ENCODE measurements around the gene ATP13A5.

ATP13A5 gene, protein sequence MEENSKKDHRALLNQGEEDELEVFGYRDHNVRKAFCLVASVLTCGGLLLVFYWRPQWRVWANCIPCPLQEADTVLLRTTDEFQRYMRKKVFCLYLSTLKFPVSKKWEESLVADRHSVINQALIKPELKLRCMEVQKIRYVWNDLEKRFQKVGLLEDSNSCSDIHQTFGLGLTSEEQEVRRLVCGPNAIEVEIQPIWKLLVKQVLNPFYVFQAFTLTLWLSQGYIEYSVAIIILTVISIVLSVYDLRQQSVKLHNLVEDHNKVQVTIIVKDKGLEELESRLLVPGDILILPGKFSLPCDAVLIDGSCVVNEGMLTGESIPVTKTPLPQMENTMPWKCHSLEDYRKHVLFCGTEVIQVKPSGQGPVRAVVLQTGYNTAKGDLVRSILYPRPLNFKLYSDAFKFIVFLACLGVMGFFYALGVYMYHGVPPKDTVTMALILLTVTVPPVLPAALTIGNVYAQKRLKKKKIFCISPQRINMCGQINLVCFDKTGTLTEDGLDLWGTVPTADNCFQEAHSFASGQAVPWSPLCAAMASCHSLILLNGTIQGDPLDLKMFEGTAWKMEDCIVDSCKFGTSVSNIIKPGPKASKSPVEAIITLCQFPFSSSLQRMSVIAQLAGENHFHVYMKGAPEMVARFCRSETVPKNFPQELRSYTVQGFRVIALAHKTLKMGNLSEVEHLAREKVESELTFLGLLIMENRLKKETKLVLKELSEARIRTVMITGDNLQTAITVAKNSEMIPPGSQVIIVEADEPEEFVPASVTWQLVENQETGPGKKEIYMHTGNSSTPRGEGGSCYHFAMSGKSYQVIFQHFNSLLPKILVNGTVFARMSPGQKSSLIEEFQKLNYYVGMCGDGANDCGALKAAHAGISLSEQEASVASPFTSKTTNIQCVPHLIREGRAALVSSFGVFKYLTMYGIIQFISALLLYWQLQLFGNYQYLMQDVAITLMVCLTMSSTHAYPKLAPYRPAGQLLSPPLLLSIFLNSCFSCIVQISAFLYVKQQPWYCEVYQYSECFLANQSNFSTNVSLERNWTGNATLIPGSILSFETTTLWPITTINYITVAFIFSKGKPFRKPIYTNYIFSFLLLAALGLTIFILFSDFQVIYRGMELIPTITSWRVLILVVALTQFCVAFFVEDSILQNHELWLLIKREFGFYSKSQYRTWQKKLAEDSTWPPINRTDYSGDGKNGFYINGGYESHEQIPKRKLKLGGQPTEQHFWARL

DNA sequence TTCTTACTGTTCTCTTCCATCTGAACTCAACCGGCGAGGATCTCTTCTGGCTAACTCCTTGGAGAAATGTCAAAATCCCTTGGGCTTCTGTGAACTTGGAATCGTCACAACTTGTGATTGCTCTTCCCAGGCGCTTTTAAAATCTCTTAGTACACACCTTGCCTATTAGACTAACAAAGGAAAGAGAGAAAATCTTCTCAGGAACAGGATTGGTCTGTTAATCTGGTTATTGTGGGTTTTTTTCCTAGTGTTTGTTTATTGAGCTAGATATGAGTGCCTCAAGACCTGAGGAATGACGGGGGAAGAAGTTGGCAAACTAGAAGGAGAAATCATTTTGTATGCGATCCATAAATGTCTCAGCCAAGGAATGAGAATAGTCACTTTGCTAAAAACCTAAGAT is at the start of gene ATP13A5:
TSS of gene ATP13A5 (minus strand) at position 48 of the 400 bp plus-strand sequence. CDS start at position 20, 28 bp downstream.
- DNase-seq, result no peak

- no peak for DNase-seq
Measured at GRCh38 chr3:193418576-193419373, 40.2 kb upstream of the ATP13A5 start.

DNA sequence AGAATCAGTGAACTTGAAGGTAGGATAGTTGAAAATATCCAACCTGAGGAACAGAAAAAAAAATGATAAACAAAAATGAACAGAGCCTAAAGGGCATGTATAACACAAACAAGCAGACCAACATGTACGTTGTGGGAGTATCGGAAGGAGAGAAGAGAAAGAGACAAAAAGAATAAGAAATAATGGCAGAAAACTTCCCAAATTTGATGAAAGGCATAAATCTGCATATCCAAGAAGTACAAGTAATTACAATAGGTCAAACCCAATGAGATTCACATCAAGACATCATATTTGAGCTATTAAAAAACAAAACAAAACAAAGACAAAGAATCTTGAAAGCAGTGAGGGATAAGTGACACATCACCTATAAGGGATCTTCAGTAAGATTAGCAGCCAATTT is 38.1 kb upstream of the ATP13A5 start:
- DNase-seq, result no peak

DNA sequence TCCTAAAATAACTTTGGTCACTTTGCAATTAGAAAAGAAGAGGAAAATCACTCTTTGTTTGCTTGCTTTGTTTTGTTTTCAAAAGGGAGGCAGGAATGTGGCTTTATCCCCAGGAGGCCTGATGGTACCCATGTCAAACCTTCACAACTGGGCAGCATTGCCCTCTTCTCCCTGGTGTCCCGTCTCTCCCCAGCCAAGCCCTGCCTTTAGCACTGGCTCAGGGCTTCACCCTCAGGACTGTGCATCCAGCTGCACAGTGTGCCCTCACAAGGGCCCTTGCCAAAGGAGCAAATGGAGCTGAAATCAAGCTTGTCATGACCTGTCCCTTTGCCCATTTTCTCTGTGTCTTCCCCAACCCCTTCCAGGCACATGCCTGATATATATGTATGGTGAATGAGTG is 29.1 kb upstream of the ATP13A5 start:
- no peak for DNase-seq

DNA sequence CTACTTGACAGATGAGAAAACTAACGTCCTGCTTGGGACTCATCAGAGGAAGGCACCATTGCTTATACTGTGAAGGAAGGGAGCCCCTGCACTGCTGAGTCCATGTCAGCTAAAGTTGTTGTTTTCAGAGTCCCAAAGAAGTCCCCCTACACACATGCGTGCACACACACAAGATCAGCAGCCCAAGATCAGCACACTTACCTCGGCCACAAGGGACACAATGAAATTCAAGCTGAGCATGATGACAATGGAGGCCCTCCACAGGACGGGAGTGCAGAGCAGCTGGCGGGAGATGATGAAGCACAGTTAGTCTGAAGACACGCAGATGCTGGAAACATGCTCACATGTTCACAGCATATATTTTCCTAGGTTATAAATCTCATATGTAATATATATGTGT is 28.6 kb upstream of the ATP13A5 start:
- no peak for DNase-seq

- DNase-seq, result no peak
Measured at GRCh38 chr3:193403307-193403706, 24.8 kb upstream of the ATP13A5 start.

DNA sequence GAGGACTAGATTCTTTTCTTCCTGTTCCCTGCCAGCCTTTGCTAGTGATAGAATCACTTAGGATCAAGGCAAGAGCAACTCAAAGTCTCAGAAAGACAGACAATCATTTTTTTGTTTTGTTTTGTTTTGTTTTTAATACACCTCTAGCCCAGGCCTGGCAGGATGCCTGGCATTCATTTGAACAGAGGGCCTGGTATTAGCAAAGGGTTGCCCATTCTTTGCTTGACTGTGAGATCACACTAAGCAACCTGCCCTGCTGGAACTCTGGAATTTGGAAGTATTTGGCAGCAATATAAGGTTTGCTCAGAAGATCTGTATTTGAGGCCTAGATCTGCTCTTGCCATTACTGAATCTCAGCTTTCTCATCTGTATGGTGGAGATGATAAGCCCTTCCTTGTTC is 21.8 kb upstream of the ATP13A5 start:
- DNase-seq, result no peak

DNA sequence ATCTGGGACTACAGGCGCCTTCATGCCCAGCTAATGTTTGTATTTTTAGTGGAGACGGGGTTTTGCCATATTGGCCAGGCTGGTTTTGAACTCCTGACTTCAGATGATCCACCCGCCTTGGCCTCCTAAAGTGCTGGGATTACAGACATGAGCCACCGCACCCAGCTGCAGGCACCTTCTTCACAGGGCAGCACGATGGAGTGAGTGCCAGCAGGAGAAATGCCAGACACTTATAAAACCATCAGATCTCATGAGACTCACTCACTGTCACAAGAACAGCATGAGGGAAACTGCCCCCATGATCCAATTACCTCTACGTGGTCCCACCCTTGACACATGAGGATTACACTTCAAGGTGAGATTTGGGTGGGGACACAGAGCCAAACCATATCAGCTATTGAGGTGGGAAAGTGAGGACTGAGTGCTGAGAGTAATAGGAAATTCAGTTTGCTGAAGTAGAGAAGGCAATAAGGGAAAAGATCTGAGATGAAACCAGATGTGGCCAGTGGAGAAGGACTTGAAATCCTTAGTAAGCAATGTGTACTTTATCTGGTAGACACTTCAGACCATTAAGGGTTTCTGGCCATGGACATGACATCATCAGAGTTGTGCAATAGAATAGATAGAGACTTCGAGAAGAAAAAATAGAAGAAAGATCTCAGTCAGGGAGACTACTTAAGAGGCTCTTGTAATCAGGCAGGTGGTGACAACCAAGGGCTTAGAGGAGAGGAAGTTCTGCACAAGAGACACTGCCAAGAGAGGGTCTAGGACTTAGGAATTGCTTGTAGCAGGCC is 18.1 kb upstream of the ATP13A5 start:
- no peak for DNase-seq

- DNase-seq, result no peak
Measured at GRCh38 chr3:193391902-193392301, 13.3 kb upstream of the ATP13A5 start.

DNA sequence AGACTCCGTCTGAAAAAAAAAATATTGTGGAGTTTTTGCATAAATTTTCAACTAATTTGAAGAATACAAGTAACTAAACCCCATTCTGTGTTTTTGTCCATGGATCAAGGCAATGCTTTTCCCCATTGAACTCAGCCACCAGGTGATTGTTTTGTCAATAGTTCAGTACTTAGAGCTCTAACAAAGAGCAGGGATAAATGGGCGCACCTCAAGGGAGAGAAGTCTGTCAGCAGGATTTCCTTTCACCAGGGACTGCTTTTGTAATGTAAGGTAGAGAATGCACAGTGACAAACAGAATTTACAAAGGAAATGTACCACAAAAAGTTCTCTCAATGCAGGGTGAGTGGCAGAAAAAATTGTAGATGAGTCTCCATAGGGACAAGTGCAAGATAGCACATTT is 10.8 kb upstream of the ATP13A5 start:
- no peak for DNase-seq

- DNase-seq, result no peak
Measured at GRCh38 chr3:193388361-193388760, 9.8 kb upstream of the ATP13A5 start.

- DNase-seq, result no peak
Measured at GRCh38 chr3:193387596-193387995, 9.0 kb upstream of the ATP13A5 start.

DNA sequence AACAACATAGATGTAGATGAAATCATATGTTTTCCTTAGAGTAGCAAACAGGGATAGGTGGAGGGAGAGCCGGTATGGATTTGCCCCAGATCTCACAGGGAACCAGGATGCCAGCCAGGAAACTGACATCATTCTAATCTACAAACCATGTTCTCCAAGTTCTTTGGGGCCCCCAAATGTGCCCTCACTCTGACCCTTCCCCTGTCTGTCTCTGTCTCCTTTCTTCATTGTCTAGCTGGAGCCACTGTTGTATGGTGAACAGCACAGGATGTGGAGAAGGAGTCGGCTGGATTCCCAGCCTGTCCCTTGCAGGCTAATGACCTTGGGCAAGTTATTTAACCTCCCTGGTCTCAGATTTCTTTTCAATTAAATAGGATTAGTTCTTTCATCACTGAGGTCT is 962 bp downstream of the ATP13A5 start:
- DNase-seq, result no peak

DNA sequence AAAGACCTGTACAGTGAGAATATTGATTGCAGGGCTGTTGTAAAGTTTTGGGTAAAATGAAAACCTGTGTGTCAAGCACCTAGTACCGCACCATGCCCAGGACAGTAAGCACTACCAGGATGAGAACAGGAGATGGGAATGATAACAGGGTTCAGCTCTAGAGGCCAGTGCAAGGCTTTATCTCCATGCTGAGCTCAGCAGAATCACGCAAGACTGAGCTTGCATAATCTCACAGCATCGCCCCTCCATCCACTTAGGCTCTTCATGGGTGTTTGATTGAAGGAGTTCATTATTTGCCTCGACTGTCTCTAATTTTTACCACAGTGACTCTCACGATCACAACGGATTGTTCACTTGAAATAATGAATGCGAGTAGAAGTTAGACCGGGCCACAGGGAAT is 2.9 kb downstream of the ATP13A5 start:
- no peak for DNase-seq

DNA sequence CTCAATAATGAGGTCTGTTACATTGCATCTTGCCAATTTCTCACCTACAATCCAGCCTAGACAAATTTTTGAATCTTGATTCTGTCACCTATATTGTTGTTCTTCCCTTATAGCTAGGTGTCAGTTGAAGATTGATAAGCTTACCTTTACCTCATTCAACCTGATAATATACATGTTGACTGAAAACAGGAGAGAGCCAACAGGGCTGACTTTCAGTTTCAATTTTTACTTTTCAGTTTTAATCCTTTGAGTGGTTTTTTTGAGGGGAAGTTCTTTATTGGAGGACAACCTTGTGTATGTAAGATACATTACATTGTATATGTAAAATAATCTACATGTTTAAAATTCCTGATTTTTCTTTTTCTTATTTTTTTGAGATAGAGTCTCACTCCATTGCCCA is 5.8 kb downstream of the ATP13A5 start:
- DNase-seq, result no peak

GRCh38 chr3:193367868-193368267 is 10.7 kb downstream of the ATP13A5 start:
- DNase-seq, result no peak

DNA sequence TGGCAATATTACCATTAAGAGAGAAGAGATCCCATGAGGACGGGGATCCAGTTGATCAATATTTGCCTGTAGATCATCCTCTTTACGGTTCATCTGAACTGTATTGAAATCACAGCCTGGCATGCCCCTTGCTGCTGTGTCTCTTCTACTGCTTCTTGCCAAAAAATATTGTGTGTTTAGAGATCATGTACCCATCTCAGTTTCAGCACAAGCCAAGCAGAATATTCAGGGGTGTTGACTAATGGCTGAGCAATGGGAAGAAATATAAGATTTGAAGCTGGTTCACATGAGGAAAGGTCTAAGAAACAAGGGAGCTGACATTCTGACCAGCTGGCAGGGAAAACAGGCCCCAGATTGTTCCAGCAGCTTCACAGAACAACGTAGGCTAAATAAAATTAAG is 21.3 kb downstream of the ATP13A5 start:
- no peak for DNase-seq

- no peak for DNase-seq
Measured at GRCh38 chr3:193354423-193354822, 24.1 kb downstream of the ATP13A5 start.

- DNase-seq, result no peak
Measured at GRCh38 chr3:193350744-193351143, 27.8 kb downstream of the ATP13A5 start.

- no peak for DNase-seq
Measured at GRCh38 chr3:193348686-193349085, 29.9 kb downstream of the ATP13A5 start.
